GM21576 (cell line): ENCODE data around the gene CACNB4.

Experiments
- ATAC-seq: cut with Tn5 transposase; IDR thresholded peaks from one replicate; pipeline ENCODE4 v1.9.1; 2021; ENCODE audit warnings: mild to moderate bottlenecking, moderate library complexity; ENCODE audit not compliant: unreplicated experiment

The CACNB4 gene

GRCh38 chr2:152054593-152054992 is 44.3 kb downstream of the CACNB4 start:
- no peak for ATAC-seq

DNA sequence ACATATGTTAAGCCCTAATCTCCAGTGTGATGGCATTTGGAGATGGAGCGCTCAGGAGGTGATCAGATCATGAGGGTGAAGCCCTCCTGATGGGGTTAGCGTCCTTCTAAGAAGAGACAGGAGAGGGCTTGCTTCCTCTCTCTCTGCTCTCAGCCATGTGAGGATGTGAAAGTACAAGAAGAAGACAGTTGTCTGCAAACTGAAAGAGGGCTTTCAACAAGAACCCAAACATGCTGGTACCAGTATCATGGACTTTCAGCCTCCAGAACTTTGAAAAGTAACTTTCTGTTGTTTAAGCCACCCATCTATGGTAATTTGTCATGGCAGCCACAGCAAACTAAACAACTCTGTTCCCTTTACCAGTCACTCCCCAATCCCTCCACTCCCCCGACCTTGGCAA is 47.4 kb downstream of the CACNB4 start:
- peak; percentile 46 for ATAC-seq

DNA sequence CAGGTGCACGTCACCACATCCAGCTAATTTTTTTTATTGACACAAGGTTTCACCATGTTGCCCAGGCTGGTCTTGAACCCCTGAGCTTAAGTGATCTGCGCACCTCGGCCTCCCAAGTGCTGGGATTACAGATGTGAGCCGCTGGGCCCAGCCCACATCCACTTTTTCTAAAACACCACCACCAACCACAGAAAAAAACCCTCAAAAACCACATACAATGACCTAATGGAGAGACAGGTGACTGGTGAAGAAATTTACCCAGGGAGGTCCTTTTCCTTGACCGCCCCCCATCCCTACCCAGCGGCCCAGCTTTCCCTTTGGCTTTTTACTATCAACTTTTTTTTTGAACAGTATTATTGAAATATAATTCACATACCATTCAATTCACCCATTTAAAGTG is 47.9 kb downstream of the CACNB4 start:
- no peak for ATAC-seq

- no peak for ATAC-seq
Measured at GRCh38 chr2:152050341-152050740, 48.5 kb downstream of the CACNB4 start.

DNA sequence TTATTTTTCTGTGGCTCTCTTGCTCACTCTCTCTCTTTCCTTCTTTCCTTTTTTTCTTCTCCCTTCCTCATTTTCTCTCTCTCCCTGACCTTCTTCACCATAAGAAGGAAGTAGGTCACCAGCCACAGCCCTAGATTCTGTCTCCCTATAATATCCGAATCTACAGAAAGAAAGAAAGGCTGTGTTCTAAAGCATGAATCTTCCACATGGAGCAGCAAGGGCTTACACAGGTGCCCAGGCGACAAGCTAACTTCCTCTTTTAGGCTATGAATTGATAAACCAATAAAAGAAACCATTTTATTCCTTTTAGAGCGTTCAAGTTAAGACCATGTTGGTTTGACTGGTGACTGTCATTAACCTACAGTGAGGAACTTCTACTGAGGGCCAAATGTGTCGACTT is 49.3 kb downstream of the CACNB4 start:
- ATAC-seq = no peak

GRCh38 chr2:152047824-152048471 is 50.9 kb downstream of the CACNB4 start:
- no peak for ATAC-seq

GRCh38 chr2:152046940-152047339 is 51.9 kb downstream of the CACNB4 start:
- ATAC-seq = peak; percentile 77

DNA sequence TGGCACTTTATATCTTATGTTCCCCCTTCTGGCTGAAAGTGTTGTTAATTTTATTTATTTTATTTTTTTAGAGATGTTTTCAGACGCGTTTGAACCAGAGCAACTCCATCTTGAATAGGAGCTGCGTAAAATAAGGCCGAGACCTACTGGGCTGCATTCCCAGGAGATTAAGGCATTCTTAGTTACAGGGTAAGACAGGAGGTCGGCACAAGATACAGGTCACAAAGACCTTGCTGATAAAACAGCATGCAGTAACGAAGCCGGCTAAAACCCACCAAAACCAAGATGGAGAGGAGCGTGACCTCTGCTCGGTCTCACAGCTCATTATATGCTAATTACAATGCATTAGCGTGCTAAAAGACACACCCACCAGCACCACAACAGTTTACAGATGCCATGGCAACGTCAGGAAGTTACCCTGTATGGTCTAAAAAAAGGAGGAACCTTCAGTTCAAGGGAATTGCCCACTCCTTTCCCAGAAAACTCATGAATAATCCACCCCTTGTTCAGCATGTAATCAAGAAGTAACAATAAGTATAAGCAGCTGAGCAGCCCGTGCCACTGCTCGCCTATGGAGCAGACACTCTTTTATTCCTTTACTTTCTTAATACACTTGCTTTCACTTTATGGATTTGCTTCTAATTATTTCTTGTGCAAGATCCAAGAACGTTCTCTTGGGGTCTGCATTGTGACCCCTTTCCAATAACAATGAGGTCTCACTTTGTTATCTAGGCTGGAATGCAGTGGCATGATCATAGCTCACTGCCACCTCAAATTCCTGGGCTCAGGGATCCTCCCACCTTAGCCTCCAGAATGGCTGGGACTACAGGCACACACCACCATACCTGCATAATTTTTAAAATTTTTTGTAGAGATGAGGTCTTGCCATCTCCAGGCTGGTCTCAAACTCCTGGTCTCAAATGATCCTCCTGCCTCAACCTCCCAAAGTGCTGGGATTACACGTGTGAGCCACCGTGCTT is 55.9 kb downstream of the CACNB4 start:
- ATAC-seq = no peak

GRCh38 chr2:152038441-152038958 is 60.3 kb downstream of the CACNB4 start:
- ATAC-seq = no peak

- no peak for ATAC-seq
Measured at GRCh38 chr2:152037743-152038435, 61.0 kb downstream of the CACNB4 start.

DNA sequence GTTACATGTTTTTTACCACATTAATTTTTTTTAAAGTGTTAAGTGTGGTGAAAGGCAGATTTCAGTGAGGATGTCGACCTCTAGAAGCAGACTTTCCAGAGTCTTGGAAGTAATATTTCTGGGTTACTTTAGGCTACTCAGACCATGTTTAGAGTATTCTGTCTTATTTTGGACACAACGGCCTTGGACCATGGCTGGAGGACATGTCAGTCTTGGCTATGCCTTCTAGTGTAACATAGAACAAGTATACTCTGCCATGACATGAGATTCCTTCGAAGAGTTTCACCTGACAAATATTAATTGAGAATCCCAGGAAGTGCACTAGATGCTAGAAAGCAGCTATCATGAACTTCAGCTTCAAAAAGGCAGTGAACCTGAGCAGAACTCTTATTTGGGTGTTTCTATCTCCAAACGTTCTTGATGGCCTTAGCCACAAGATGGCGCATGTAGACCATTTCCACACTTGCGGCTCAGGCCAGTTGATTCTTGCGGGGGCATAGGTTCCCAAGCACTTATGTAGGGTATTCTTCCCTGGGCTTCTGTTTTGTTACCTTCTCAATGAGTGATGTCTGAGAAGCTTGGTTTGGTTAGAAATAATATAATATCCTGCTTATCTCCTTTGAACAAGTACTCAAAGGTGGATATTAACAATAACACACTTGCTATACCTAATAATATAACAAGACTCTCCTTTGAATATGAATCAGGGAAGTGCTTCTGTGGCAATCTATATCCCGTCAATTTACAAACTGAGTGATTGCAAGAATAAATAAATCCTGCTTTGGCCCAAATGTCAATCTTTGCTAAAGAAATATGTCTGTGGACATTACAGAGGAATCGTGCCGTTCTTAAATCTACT is 62.0 kb downstream of the CACNB4 start:
- ATAC-seq = peak; percentile 94

DNA sequence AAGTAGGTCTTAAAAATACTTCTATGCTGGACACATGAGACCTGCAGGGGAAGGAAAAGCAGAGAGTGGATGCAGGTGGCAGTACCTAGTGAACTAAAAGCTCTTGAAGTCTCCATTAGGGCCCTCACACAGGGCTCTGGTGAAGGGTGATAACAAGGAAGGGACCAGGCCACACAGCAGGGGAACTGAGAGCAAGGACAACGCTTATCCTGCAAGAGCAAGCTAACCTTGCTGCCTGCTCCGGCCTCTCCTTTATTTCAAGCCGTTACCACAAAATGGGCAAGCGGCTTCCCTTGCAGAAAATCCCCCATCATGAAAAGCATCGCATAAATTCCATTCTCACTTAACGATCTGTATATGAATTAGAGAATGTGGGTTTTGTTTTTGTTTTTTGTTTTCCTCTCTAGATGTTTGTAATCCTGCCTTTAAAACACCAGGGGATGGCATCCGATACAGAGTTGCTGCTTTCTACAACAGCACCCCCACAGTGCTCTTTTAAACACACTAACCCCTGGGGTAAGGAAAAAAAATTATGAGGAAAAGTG is 64.5 kb downstream of the CACNB4 start:
- ATAC-seq = no peak

- ATAC-seq = no peak
Measured at GRCh38 chr2:152033011-152033925, 65.6 kb downstream of the CACNB4 start.

DNA sequence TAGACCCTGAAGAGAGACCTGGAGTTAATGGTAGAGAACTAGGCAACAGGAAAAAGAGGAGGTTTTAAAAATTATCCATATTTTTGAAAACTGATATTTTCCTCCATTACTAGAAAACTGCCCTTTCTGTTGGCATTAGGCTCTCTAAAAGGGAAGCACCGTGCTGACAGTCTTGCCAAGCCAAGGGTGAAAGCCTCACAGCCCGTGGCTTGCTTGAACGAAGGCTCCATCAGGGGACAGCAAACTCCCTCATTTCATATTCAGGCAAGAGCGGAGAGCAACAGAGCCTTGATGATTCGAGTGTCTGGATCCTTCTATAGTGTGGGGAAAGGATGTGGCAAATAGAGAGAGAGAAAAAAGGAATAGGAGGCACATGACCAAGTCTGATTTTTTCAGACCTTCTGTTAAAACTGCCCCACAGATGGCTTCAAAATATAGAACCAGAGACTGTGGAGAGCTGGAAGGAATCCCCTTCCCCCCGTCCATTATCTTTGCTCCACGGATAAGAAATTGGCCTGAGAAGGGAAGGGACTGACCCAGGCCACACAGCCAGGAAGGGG is 67.0 kb downstream of the CACNB4 start:
- ATAC-seq = no peak

GRCh38 chr2:152030596-152031328 is 68.1 kb downstream of the CACNB4 start:
- peak; percentile 54 for ATAC-seq

GRCh38 chr2:152028182-152028862 is 70.5 kb downstream of the CACNB4 start:
- ATAC-seq = no peak

GRCh38 chr2:152025678-152026287 is 73.1 kb downstream of the CACNB4 start:
- ATAC-seq = peak; percentile 90
